B cell (primary cell): ENCODE measurements around the gene SRRM1. TPM values are rescaled to one million over a fixed set of nuclear protein-coding genes. Genes with fewer than 3 reads are reported as not detected.
"Not testable (repeated sequence)": the region's sequence is repeated elsewhere in the genome, so short reads cannot be mapped to it uniquely, and the experiment has no call there.

Source experiments
- ATAC-seq: fragments of 200-7000 bp; cut with Tn5 transposase; one replicate; pipeline ENCODE4 v1.10.0; 2021; ENCODE audit warnings: low read depth, mild to moderate bottlenecking, moderate number of reproducible peaks, moderate library complexity
- CTCF ChIA-PET: fragments of 350-600 bp; sonication (Branson Sonifier 250); formaldehyde crosslinking; loops from one replicate; lab custom pipeline; 2021; ENCODE audit warnings: antibody characterized with exemption, inconsistent platforms; lab: Charles Lee
- POLR2A ChIA-PET: fragments of 350-600 bp; sonication (Branson Sonifier 250); formaldehyde crosslinking; loops from one replicate; lab custom pipeline; 2021; ENCODE audit warnings: antibody characterized with exemption; lab: Charles Lee
- DNase-seq: peaks from one replicate; pipeline ENCODE4 v3.0.0; 2013
- H2AFZ ChIP-seq: 2 replicates; pipeline ENCODE4 v1.6.1; 2012; ENCODE audit warnings: mild to moderate bottlenecking, low read depth, low read length; ENCODE audit not compliant: insufficient read depth, poor library complexity, severe bottlenecking
- H3K27ac ChIP-seq, 2 donors: 1 replicate in 1 of 2; 2 replicates in 1 of 2; pipeline ENCODE4 v1.5.1; 2012 to 2013; ENCODE audit warnings: low read length in 2 of 2, mild to moderate bottlenecking in 2 of 2, moderate library complexity in 1 of 2
- H3K27me3 ChIP-seq, 4 experiments: fragments of 200-600 bp in 1 of 4; sonication (generic) in 1 of 4; replicated peaks in 1 of 4; 1 replicate in 2 of 4; 2 replicates in 2 of 4; pipeline versions ENCODE4 v1.6.1 to v1.7.0; 2013 to 2016; ENCODE audit warnings: low read length in 3 of 4, mild to moderate bottlenecking in 2 of 4, mixed read lengths in 1 of 4, moderate library complexity in 1 of 4; ENCODE audit not compliant: insufficient read depth in 4 of 4, control insufficient read depth in 3 of 4; ENCODE audit errors: control extremely low read depth in 1 of 4
- H3K36me3 ChIP-seq, 2 experiments: replicated peaks in 1 of 2; 1 replicate in 1 of 2; 2 replicates in 1 of 2; pipeline versions ENCODE4 v1.6.1 to v1.7.1; 2013; ENCODE audit warnings: low read length in 1 of 2; ENCODE audit not compliant: insufficient read depth in 2 of 2, control insufficient read depth in 1 of 2; ENCODE audit errors: control extremely low read depth in 1 of 2, extremely low read depth in 1 of 2
- H3K4me1 ChIP-seq, 2 donors: fragments of 200-600 bp in 1 of 2; sonication (generic) in 1 of 2; 1 replicate in 1 of 2; 2 replicates in 1 of 2; pipeline versions ENCODE4 v1.5.1 to v1.6.1; 2013 to 2017; ENCODE audit warnings: low read length in 2 of 2; ENCODE audit not compliant: control insufficient read depth in 2 of 2, insufficient read depth in 2 of 2
- H3K4me2 ChIP-seq: replicated peaks from 2 replicates; pipeline ENCODE3; 2012; ENCODE audit warnings: mild to moderate bottlenecking, low read depth, low read length; ENCODE audit not compliant: poor library complexity, severe bottlenecking
- H3K4me3 ChIP-seq, 5 experiments: fragments of 200-600 bp in 1 of 5; sonication (generic) in 1 of 5; 1 replicate in 3 of 5; 2 replicates in 2 of 5; pipeline versions ENCODE4 v1.5.1 to v1.7.0; 2011 to 2016; ENCODE audit warnings: low read length in 4 of 5, mild to moderate bottlenecking in 4 of 5, low read depth in 2 of 5, control low read depth in 1 of 5, moderate library complexity in 1 of 5; ENCODE audit not compliant: insufficient read depth in 1 of 5; ENCODE audit errors: control extremely low read depth in 1 of 5, extremely low read depth in 1 of 5
- H3K79me2 ChIP-seq: fragments of 200-600 bp; sonication (generic); one replicate; pipeline ENCODE4 v1.6.0; 2016; ENCODE audit warnings: low read length; ENCODE audit not compliant: control insufficient read depth, insufficient read depth
- H3K9ac ChIP-seq: fragments of 200-600 bp; sonication (generic); 2 replicates; pipeline ENCODE4 v1.6.1; 2017; ENCODE audit warnings: mild to moderate bottlenecking, low read length, moderate library complexity
- H3K9me3 ChIP-seq, 3 donors: one replicate each; pipeline versions ENCODE4 v1.6.1 to v1.7.1; 2013; ENCODE audit warnings: low read length in 2 of 3; ENCODE audit not compliant: control insufficient read depth in 2 of 3, insufficient read depth in 1 of 3; ENCODE audit errors: control extremely low read depth in 1 of 3
- H4K20me1 ChIP-seq: 2 replicates; pipeline ENCODE4 v1.6.0; 2012; ENCODE audit warnings: mild to moderate bottlenecking, low read length; ENCODE audit not compliant: insufficient read depth, control insufficient read depth, poor library complexity, severe bottlenecking
- H3K27ac Mint-ChIP-seq: one replicate; pipeline ENCODE4 v1.8.0; 2021; ENCODE audit warnings: mixed read lengths
- H3K27me3 Mint-ChIP-seq: one replicate; pipeline ENCODE4 v1.8.0; 2021; ENCODE audit warnings: mixed read lengths
- H3K4me1 Mint-ChIP-seq: one replicate; pipeline ENCODE4 v1.8.0; 2021; ENCODE audit warnings: mixed read lengths
- H3K4me3 Mint-ChIP-seq: one replicate; pipeline ENCODE4 v1.8.0; 2021; ENCODE audit warnings: mixed read lengths
- H3K9me3 Mint-ChIP-seq: one replicate; pipeline ENCODE4 v1.8.0; 2022; ENCODE audit warnings: mixed read lengths; ENCODE audit not compliant: insufficient read depth
- EZH2 ChIP-seq: IDR thresholded peaks from 2 replicates; pipeline ENCODE4 v1.6.1; 2012; ENCODE audit warnings: borderline replicate concordance, low read depth, mild to moderate bottlenecking, moderate library complexity, low read length; ENCODE audit not compliant: insufficient read depth, poor library complexity, severe bottlenecking
- WGBS: methylation state at CpG from one replicate; pipeline ENCODE4 v1.1.5; 2013; ENCODE audit warnings: missing lambda C conversion rate; ENCODE audit not compliant: insufficient coverage; 5-methylcytosine and 5-hydroxymethylcytosine counted together
- intact Hi-C: fragments of 100-400 bp; cut with micrococcal nuclease; formaldehyde crosslinking; loops from one replicate; pipeline ENCODE4 v1.10.0; 2022
- polyA plus RNA-seq: library from polyadenylated mRNA; depleted of rRNA; stranded (reverse); fragments of >200 nt; gene quantifications from 2 replicates; pipeline ENCODE4 v1.2.3, GENCODE V29; 2012
- total RNA-seq, 2 donors: library from RNA; stranded (reverse); fragments of 120-200 nt in 1 of 2; gene quantifications; 1 replicate in 1 of 2; 2 replicates in 1 of 2; pipeline versions ENCODE4 v1.2.3 to v1.2.4, GENCODE V29; 2013 to 2022
- TF ChIP-seq, protein P1 (sequence below): fragments of 200-600 bp; IDR thresholded peaks from one replicate; pipeline ENCODE4 v1.8.0; 2022; ENCODE audit warnings: antibody characterized with exemption, mild to moderate bottlenecking

Gene SRRM1
- total and polyA plus RNA-seq, 2 donors (not counting 1 experiment from before 2014, with no cell fraction given): 88.5 to 238 TPM

GRCh38 chr1:24673341-24673740, 30.2 kb downstream of the SRRM1 start:
- H3K4me3 Mint-ChIP-seq: no peak overlapping the region
- Histone ChIP-seq H3K4me1 (no peaks in the 10 kb centered on the region), H3K79me2 (no peaks in the 10 kb centered on the region), H3K36me3 (peaks cover 15 to 65% of the 10 kb centered on the region in 2 experiments), H4K20me1 (no peaks in the 10 kb centered on the region), H3K4me3 (no peak overlapping the region), H3K9ac (no peak overlapping the region), H3K27ac (no peak overlapping the region), H2AFZ (no peak overlapping the region), H3K27me3 (no peaks in the 10 kb centered on the region), H3K4me2 (no peak overlapping the region), H3K9me3 (no peaks in the 10 kb centered on the region)
- peaks cover 2% of the 10 kb centered on the region for H3K4me1 Mint-ChIP-seq
- intact Hi-C loops: no loop called here
- H3K9me3 Mint-ChIP-seq: no peaks in the 10 kb centered on the region
- ATAC-seq (no peak), DNase-seq (no peak)
- POLR2A ChIA-PET: no interaction called here
- CTCF ChIA-PET: interaction anchor here (0.6 to 1.4 kb wide), 6 partner anchors 15 to 829 kb away, joined by 3 to 6 read pairs (median 4); no protein-coding TSS in a partner anchor
- WGBS: no CpG with 5 or more reads among the region's 6 CpGs
- TF ChIP-seq, protein P1, sequence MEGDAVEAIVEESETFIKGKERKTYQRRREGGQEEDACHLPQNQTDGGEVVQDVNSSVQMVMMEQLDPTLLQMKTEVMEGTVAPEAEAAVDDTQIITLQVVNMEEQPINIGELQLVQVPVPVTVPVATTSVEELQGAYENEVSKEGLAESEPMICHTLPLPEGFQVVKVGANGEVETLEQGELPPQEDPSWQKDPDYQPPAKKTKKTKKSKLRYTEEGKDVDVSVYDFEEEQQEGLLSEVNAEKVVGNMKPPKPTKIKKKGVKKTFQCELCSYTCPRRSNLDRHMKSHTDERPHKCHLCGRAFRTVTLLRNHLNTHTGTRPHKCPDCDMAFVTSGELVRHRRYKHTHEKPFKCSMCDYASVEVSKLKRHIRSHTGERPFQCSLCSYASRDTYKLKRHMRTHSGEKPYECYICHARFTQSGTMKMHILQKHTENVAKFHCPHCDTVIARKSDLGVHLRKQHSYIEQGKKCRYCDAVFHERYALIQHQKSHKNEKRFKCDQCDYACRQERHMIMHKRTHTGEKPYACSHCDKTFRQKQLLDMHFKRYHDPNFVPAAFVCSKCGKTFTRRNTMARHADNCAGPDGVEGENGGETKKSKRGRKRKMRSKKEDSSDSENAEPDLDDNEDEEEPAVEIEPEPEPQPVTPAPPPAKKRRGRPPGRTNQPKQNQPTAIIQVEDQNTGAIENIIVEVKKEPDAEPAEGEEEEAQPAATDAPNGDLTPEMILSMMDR: no peak
- TF ChIP-seq EZH2: no peak
- no peaks in the 10 kb centered on the region for H3K27me3 Mint-ChIP-seq
- no peak overlapping the region for H3K27ac Mint-ChIP-seq

DNA sequence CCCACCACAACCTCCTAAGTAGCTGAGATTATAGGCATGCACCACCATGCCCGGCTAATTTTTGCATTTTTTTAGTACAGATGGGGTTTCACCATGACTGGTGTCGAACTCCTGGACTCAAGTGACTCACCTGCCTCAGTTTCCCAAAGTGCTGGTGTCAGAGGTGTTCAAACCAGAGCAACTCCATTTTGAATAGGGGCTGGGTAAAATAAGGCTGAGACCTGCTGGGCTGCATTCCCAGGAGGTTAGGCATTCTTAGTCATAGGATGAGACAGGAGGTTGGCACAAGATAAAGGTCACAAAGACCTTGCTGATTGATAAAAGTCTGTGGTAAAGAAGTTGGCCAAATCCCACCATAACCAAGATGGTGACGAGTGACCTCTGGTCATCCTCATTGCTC, 35.3 kb downstream of the SRRM1 start:
- POLR2A ChIA-PET, H3K27me3 ChIP-seq, H3K27me3 Mint-ChIP-seq, H3K4me3 Mint-ChIP-seq, intact Hi-C loops, H3K9me3 ChIP-seq, H3K9me3 Mint-ChIP-seq, H3K79me2 ChIP-seq, H3K4me1 Mint-ChIP-seq, ATAC-seq, H3K27ac Mint-ChIP-seq, H3K27ac ChIP-seq, H2AFZ ChIP-seq, H3K4me2 ChIP-seq, H4K20me1 ChIP-seq, DNase-seq, H3K4me1 ChIP-seq, H3K4me3 ChIP-seq, H3K9ac ChIP-seq: not testable (repeated sequence)
- WGBS: 100% methylated on average over 2 of the region's 3 CpGs
- CTCF ChIA-PET: interaction anchor here (0.9 to 2.1 kb wide), 2 partner anchors 10 to 150 kb away, joined by 3 to 5 read pairs; no protein-coding TSS in a partner anchor
- peaks cover 6 to 23% of the 10 kb centered on the region in 2 experiments for H3K36me3 ChIP-seq
